SKM-1 (cell line): ENCODE measurements around the gene EFEMP2.
"Not testable (repeated sequence)": the region's sequence is repeated elsewhere in the genome, so short reads cannot be mapped to it uniquely, and the experiment has no call there.

Experiments
- DNase-seq: peaks from one replicate; lab custom pipeline; 2025; ENCODE audit not compliant: unreplicated experiment; lab: John Stamatoyannopoulos, UW

The EFEMP2 gene

GRCh38 chr11:65900899-65901180 is 28.2 kb upstream of the EFEMP2 start:
- no peak for DNase-seq

DNA sequence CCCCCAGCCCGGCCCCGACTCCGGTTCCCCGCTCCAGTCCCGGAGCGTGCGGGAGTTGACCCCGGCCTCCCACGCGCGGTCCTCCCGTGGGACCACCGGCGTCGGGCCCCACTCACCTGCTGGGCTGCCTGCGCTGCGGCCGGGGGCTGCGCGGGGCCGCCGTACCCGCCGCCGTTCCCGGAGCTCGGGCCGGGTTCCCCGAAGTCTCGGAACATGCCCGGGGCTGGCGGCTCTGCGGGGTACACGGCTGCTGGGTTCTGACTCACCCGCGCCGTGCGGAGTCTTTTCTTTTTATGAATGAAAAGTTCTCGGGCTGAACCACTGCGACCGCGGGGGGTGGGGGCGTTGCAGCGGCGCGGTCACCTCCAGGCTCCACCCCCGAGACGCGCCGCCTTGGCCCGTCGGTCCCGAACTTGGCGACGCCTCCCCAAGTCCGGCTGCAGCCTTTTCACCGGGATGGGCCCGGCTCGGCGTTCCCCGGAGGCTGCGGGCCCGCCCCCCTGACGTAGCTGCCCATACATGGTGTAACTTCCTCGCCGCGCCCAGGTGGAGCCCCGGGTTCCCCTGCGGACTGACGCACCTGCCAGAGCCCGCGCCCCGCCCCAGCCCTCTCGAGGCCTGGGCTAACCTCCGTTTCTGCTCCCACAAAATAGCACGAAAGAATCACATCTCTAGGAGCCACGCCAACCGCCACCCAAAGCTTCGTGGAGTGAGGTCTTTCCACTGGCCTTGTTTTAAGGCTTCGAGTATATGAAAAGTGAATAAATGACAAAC is 27.7 kb upstream of the EFEMP2 start, which contains the start of gene FOSL1:
Gene FOSL1 (minus strand): TSS at position 264 of the 774 bp plus-strand sequence. CDS start 49 bp downstream, at position 215.
- peak; percentile 58 for DNase-seq

DNA sequence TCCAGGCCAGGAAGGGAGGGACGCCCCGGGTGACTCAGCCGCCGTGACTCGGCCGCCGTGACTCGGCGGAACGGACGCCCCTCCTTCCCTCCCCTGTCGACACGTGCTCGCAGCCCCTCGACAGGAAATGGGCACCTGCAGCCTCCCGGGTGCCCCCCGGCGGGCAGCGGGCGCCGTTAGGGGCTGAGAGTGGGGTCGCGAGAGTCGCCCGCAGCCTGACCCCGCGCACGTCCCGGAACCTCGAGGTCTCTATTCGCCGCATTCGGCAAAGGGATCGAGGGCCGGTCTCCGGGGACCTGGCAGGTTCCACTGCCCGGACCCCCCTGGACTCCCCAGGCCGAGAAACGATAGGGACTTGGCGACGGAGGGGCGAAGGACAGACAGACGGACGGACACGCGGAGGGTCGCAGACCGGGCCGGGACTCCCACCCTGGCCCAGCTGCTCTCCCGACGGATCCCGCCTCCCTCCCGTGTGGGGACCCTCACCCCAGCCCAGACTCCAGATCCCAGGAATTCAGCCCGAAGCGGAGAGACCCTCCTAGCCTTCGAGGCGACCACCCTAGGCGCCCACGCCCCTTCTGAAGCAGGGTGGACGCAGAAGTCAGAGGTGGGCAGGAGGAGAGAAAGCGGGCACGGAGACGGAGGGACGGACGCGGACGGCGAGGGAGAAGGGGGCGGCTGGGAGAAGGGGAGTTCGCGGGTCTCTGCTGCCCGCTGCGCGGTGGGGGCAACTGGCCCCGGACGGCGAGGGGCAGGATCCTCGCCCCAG is 26.9 kb upstream of the EFEMP2 start:
- DNase-seq = no peak

DNA sequence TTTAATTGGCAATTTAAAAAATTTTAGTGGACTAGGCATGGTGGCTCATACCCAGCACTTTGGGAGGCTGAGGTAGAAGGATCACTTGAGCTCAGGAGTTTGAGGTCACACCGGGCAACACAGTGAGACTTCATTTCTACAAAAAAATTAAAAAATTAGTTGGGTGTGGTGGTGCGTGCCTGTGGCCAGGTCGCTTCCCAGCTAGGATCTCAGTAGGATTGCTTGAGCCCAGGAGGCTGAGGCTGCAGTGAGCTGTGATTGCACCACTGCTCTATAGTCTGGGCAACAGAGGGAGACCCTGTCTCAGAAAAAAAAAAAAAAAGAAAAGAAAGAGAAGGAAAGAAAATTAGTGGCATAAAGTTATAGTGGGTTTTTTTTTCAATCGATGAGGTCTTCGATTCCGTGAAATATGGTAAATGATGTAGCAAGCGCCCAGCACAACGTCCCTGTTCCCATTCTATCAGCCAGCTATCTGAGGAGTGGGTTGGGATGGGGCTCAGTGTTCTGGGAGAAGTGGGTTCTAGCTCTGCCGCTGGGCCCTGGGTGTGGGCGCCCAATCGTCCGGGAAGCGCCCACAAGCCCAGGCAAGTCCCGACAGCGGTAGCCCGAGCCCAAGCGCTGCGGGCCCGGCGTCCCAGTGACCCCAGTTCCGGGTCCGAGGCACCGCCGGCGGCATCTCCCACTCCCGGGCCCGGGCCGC is 26.2 kb upstream of the EFEMP2 start:
- no peak for DNase-seq

DNA sequence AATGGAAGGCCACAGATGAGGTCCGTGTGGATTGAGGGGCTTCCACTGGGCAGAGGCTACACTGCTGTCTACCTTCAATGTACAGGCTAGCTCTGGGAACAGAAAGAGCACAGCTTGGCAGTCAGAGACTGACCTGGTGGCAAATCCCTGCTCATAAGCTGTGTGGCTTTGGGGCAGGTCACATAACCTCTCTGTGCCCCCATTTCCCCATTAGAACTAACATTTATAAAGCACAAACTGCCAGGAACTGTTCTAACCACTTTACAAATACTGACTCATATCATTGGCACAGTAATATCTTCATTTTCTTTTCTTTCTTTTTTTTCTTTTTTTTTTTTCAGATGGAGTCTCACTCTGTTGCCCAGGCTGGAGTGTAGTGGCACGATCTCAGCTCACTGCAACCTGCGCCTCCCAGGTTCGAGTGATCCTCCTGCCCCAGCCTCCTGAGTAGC is 24.4 kb upstream of the EFEMP2 start:
- no peak for DNase-seq

DNA sequence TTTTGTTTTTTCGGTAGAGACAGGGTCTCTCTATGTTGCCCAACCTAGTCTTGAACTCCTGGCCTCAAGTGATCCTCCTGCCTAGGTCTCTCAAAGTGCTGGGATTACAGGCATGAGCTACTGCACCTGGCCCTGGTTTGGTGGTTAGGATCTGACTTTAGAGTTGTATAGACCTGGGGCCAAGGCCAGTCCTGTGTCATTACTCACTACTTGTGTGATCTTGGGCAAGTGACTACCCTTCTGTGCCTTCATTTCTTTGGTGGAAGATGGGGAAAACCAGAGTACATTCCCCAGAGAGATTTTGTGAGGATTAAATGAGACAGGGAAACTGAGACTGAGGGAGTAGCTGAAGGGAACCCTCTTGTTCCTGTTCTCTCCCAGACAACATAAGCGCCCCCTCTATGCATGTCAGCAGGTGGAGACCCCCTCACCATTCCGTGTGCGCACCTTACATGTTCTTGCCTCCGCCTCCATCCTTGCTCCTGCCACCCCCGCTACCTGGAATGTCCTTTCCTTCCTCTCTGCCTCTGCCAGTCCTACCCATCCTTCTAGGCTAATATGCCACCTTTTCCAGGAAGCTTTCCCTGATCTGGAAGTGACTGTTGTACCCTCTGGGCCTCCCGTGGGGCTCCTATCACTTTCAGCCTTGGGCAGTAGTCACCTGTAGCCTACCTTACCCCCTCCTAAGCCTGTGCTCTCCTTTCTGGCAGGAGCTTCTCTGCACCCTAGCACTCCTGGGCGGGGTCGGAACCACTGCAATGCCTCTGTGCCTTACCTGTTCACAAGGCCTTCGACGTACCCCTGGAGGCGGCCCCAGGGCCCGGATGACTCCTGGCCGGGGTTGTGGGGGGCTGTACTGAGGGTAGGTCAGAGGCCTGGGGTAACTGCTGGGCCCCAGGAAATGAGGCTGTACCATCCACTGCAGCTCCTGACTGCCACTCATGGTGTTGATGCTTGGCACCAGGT is 23.7 kb upstream of the EFEMP2 start:
- no peak for DNase-seq

GRCh38 chr11:65895482-65895981 is 22.9 kb upstream of the EFEMP2 start:
- DNase-seq = no peak

DNA sequence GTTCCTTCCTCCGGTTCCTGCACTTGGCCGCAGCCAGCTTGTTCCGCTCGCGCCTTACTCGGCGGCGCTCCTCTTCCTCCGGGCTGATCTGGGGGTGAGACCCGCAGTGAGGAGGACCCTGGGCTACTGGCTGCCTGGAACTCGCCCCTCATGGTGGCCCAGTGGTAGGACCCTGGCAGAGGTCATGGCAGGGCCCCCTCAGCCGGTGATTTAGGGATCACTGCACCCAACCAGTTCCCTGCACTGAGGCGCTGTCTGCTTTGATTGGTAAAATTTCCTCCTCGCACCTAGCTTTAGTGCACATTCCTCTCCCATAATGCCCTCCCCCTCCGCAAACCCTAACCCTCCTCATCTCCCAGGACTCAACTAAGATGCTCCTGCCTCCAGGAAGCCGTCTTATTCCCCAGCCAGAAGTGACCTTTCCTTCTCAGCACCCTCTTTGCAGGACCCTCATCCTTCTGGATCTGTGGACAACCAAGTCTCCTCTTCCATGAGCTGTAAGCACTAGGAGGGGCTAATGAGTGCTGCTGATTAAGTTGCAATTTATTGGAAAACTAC is 21.5 kb upstream of the EFEMP2 start:
- no peak for DNase-seq

DNA sequence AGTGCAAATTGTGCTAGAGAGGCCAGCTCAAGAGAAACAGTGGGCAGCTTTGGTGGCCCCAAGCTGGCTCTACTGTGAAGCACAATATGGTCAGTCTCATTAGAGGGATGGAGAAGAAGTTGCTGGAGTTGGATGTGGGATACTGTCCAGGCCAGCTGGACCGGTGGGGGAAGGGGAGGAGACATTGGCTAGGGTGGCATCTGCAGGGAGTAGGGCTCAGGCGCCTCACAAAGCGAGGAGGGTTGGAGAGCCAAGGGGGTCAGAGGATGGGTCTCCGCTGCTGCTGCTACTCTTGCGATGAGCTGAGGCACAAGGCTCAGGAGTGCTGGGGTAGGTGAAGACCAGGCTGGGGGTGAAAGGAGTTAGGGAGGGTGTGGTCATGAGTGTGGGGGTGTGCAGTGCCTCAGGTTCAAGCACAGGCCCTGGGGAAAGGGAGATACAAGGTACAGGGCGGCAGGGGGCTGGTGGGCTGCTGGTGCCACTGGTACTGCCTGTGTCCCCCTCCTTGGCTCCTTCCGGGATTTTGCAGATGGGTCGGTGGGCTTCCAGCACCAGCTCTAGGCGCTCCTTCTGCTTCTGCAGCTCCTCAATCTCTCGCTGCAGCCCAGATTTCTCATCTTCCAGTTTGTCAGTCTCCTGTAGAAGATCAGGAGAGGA is 20.2 kb upstream of the EFEMP2 start:
- DNase-seq = no peak

DNA sequence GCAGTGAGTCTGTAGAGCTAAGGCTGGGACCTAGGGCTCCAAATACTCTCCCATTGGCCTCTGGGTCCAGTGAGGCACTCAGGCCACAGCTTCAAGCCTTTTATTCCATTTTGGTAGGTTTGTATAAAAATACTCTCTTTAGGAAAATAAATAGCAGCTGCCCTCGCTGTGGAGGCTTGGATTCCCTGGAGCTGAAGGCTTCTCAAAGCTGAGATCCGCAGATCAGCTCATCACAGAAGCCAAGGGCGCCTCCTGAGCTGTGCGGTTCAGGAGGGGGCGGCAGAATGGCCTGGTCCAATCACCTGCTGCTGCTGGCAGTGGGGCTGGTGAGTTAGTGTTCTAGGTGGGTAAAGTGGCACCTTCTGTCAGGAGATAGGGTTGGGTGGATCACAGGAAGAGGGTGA is 19.5 kb upstream of the EFEMP2 start:
- DNase-seq = not testable (repeated sequence)

DNA sequence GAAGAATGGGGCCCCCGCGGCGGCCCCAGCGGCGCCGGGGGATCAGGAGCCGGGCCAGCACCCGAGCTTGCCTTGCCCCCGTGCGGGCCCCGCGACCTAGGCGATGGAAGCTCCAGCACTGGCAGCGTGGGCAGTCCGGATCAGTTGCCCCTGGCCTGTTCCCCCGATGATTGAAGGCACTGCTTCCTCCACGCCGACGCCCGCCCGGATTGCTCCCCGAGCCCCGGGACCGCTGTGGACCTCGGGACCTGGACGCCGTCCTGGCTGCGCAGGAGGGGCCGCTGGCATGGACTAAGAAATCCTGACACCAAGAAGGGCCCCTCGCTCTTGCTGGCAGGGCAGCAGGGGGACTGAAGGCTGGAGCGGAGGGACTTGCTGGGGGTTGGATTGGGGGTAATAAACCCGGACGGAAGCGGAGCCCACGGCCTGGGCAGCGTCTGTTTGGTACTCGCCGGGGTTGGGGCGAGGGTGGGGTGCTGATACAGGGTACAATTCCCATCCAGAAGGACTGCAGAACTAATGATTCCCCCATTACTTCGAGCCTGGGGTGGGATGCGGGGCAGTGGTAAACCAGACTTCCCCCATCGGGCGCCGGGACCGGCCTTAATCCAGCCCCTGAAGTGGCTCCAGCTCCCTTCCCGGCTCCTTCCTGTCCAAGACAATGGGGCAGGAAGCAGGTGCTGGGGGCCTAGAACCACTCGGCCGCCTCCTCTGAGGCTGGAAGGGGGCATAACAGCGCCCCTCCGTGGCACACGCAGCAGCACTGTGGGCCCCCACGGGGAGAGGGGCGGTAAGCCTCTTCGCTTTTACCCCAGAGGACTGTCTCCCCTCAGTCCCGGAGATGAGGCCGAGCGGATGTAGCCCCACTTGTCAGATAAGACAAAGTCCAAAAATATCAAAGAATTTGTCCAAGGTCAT is 18.9 kb upstream of the EFEMP2 start:
- no peak for DNase-seq

DNA sequence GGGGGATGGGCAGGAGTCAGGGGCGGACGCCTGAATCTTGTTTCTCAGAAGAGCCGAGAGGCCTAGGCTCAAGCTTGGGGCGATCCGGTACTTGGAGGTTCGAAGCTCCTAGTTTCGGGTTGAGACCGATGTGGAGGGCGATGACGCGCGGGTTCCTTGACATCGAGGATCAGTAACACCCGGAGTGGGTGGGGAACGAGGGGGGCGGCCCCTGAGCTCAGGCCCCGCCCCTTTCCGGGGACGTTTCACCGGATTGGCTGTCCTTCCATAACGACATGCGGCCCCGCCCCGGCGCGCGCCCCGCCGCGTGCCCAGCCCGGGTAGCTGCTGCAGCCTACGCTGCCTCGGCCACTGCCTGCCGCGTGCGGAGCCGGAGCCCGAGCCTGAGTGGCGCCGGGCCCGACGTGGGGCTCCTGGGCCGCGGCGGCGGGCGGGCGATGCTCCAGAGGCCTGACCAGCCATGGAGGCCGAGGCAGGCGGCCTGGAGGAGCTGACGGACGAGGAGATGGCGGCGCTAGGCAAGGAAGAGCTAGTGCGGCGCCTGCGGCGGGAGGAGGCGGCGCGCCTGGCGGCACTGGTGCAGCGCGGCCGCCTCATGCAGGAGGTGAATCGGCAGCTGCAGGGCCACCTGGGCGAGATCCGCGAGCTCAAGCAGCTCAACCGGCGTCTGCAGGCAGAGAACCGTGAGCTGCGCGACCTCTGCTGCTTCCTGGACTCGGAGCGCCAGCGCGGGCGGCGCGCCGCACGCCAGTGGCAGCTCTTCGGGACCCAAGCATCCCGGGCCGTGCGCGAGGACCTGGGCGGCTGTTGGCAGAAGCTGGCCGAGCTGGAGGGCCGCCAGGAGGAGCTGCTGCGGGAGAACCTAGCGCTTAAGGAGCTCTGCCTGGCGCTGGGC is 18.0 kb upstream of the EFEMP2 start, which contains the start of gene CCDC85B:
Gene CCDC85B (plus strand): TSS at position 350 of the 895 bp plus-strand sequence. CDS start 111 bp downstream, at position 461.
- DNase-seq = peak; percentile 89

- peak; percentile 95 for DNase-seq
Measured at GRCh38 chr11:65888163-65888814, 15.7 kb upstream of the EFEMP2 start, which contains the start of gene FIBP. Gene FIBP, minus strand, starts transcription at chr11:65888471. Its CDS starts 53 bp downstream, at chr11:65888418.

- DNase-seq = no peak
Measured at GRCh38 chr11:65887723-65888162, 15.1 kb upstream of the EFEMP2 start.

DNA sequence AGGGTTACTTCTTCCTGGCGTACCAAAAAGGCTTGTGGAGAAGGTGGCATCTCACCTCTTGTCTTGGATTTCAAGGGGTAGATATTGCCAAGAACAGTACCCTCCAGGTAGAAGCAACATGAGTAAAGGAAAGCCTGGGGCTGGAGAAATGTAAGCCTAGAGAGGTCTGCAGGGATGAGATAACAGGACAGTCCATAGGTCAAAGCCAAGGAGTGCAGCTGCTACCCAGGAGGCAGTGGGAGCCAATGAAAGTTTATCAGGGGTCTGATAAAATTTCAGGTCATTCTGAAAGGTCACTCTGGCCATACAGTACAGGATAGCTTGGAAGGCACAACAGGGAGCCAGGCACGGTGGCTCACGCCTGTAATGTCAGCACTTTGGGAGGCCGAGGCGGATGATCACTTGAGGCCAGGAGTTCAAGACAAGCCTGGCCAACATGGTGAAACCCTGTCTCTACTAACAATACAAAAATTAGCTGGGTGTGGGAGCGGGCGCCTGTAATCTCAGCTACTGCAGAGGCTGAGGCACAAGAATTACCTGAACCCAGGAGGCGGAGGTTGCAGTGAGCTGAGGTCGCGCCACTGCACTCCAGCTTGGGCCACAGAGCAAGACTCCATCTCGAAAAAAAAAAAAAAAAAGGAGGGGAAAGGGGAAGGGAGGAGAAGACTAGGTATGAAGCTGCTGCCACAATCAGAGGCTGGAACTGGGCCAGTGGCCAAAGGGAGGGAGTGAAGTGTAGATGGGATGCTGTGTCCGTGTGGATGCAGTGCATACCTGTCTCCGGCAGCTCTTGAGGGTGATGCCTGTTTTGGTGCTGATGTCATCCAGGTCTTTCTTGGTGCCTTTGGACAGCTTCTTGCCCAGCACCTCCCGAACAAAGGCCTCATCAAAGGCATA is 14.5 kb upstream of the EFEMP2 start:
- no peak for DNase-seq
